GM23338 (cell line): Measurements from ENCODE around the gene RCBTB1. TPM values are rescaled to one million over a fixed set of nuclear protein-coding genes. Genes with fewer than 3 reads are reported as not detected.
"Not testable (repeated sequence)": the region's sequence is repeated elsewhere in the genome, so short reads cannot be mapped to it uniquely, and the experiment has no call there.

Experiments
- ATAC-seq: fragments of 200-7000 bp; cut with Tn5 transposase; 3 replicates; pipeline ENCODE4 v1.9.1; 2020
- DNase-seq: peaks from one replicate; pipeline ENCODE4 v3.0.0-alpha.2; 2015; ENCODE audit warnings: low spot score
- H2AFZ ChIP-seq: fragments of 200-600 bp; sonication (generic); 2 replicates; pipeline ENCODE4 v1.8.0; 2016; ENCODE audit warnings: antibody characterized with exemption, mild to moderate bottlenecking, moderate library complexity
- H3F3A ChIP-seq: fragments of 200-600 bp; sonication (generic); replicated peaks from 2 replicates; pipeline ENCODE4 v1.8.0; 2017; ENCODE audit warnings: antibody characterized with exemption, mixed run types, low read depth
- H3K27ac ChIP-seq: fragments of 200-600 bp; sonication (generic); 2 replicates; pipeline ENCODE4 v1.6.1; 2016; ENCODE audit warnings: low read depth
- H3K27me3 ChIP-seq: fragments of 200-600 bp; sonication (generic); 2 replicates; pipeline ENCODE4 v1.8.0; 2016; ENCODE audit warnings: mild to moderate bottlenecking, mixed run types, moderate library complexity; ENCODE audit not compliant: insufficient read depth
- H3K36me3 ChIP-seq: fragments of 200-600 bp; sonication (generic); 2 replicates; pipeline ENCODE4 v1.8.0; 2016; ENCODE audit warnings: mild to moderate bottlenecking; ENCODE audit not compliant: insufficient read depth
- H3K4me1 ChIP-seq: fragments of 200-600 bp; sonication (generic); 2 replicates; pipeline ENCODE4 v1.8.0; 2016; ENCODE audit warnings: mild to moderate bottlenecking, moderate library complexity; ENCODE audit not compliant: insufficient read depth
- H3K4me2 ChIP-seq: fragments of 200-600 bp; sonication (generic); 2 replicates; pipeline ENCODE4 v1.7.1; 2017; ENCODE audit warnings: mixed run types
- H3K4me3 ChIP-seq: fragments of 200-600 bp; sonication (generic); 2 replicates; pipeline ENCODE4 v1.6.1; 2016; ENCODE audit warnings: mixed run types
- H3K79me2 ChIP-seq: fragments of 200-600 bp; sonication (generic); replicated peaks from 2 replicates; pipeline ENCODE4 v1.8.0; 2017; ENCODE audit warnings: mild to moderate bottlenecking; ENCODE audit not compliant: insufficient read depth
- H3K9me2 ChIP-seq: fragments of 200-600 bp; sonication (generic); 2 replicates; pipeline ENCODE4 v1.8.0; 2017; ENCODE audit not compliant: insufficient read depth
- H4K20me1 ChIP-seq: fragments of 200-600 bp; sonication (generic); replicated peaks from 2 replicates; pipeline ENCODE4 v1.8.0; 2017; ENCODE audit warnings: mild to moderate bottlenecking; ENCODE audit not compliant: insufficient read depth
- H3K27ac Mint-ChIP-seq: 2 replicates; pipeline ENCODE4 v1.8.0; 2020; ENCODE audit warnings: inconsistent platforms, mild to moderate bottlenecking, moderate library complexity, mixed read lengths
- H3K27me3 Mint-ChIP-seq: 3 replicates; pipeline ENCODE4 v1.8.0; 2022; ENCODE audit warnings: low read depth, mild to moderate bottlenecking, moderate library complexity, mixed read lengths, inconsistent platforms; ENCODE audit not compliant: insufficient read depth, poor library complexity
- H3K36me3 Mint-ChIP-seq: 3 replicates; pipeline ENCODE4 v1.8.0; 2021; ENCODE audit warnings: low read depth, mild to moderate bottlenecking, inconsistent platforms, moderate library complexity, mixed read lengths
- H3K4me1 Mint-ChIP-seq: 3 replicates; pipeline ENCODE4 v1.8.0; 2020; ENCODE audit warnings: mild to moderate bottlenecking, inconsistent platforms, mixed read lengths
- H3K4me3 Mint-ChIP-seq: 3 replicates; pipeline ENCODE4 v1.8.0; 2021; ENCODE audit warnings: moderate library complexity, mild to moderate bottlenecking, inconsistent platforms, mixed read lengths
- H3K9me3 Mint-ChIP-seq: 3 replicates; pipeline ENCODE4 v1.8.0; 2020; ENCODE audit warnings: moderate library complexity, mild to moderate bottlenecking, inconsistent platforms, mixed read lengths
- EZH2 ChIP-seq: fragments of 200-600 bp; sonication (generic); IDR thresholded peaks from one replicate; pipeline ENCODE4 v1.8.0; 2017; ENCODE audit warnings: antibody characterized with exemption, mild to moderate bottlenecking, low read depth; ENCODE audit not compliant: unreplicated experiment
- EZH2phosphoT487 ChIP-seq: fragments of 200-600 bp; sonication (generic); IDR thresholded peaks from one replicate; pipeline ENCODE4 v1.8.1; 2018; ENCODE audit warnings: antibody characterized with exemption; ENCODE audit not compliant: unreplicated experiment
- NANOG ChIP-seq: IDR thresholded peaks from 2 replicates; pipeline ENCODE4 v1.6.1; 2016; ENCODE audit warnings: antibody characterized with exemption, borderline replicate concordance
- POLR2AphosphoS5 ChIP-seq: IDR thresholded peaks from 2 replicates; pipeline ENCODE4 v1.6.1; 2016; ENCODE audit warnings: antibody characterized with exemption, low read depth
- STAT1 ChIP-seq: IDR thresholded peaks from one replicate; pipeline ENCODE4 v1.6.1; 2016; ENCODE audit warnings: antibody characterized with exemption; ENCODE audit not compliant: unreplicated experiment
- ZNF114 ChIP-seq: fragments of 250-450 bp; sonication (Bioruptor Pico); IDR thresholded peaks from 2 replicates; pipeline ENCODE4 v1.5.0; 2020; ENCODE audit warnings: mild to moderate bottlenecking, moderate library complexity
- ZNF331 ChIP-seq: fragments of 250-450 bp; sonication (Bioruptor Pico); IDR thresholded peaks from 2 replicates; pipeline ENCODE4 v1.5.0; 2020; ENCODE audit warnings: low read depth, mild to moderate bottlenecking, moderate library complexity
- polyA plus RNA-seq: library from polyadenylated mRNA; unstranded; fragments of >200 nt; fragmentation: Nextera tagmentation; extraction: Ambion mirVana; gene quantifications from 2 replicates; pipeline ENCODE4 v1.2.1, GENCODE V29; 2016
- total RNA-seq: library from RNA; depleted of rRNA; stranded (reverse); fragments of >200 nt; shearing (Covaris generic); gene quantifications from 2 replicates; pipeline ENCODE4 v1.2.3, GENCODE V29; 2014
- TF ChIP-seq, protein P1 (sequence below): IDR thresholded peaks from 2 replicates; pipeline ENCODE4 v1.6.1; 2016; ENCODE audit warnings: antibody characterized with exemption
- TF ChIP-seq, protein P2 (sequence below): IDR thresholded peaks from one replicate; pipeline ENCODE4 v1.6.1; 2018; ENCODE audit warnings: antibody characterized with exemption; ENCODE audit not compliant: unreplicated experiment
- TF ChIP-seq, protein P3 (sequence below), 2 experiments: fragments of 200-600 bp in 1 of 2; sonication (generic) in 1 of 2; conservative IDR thresholded peaks; 2 replicates each; pipeline versions ENCODE4 v1.5.1 to v1.6.1; 2016 to 2017; ENCODE audit warnings: antibody characterized with exemption in 2 of 2, low read depth in 2 of 2, mild to moderate bottlenecking in 2 of 2, moderate library complexity in 1 of 2

Gene RCBTB1
- total and polyA plus RNA-seq, 2 experiments from 2014 or later, result 10.8 to 33.5 TPM

DNA sequence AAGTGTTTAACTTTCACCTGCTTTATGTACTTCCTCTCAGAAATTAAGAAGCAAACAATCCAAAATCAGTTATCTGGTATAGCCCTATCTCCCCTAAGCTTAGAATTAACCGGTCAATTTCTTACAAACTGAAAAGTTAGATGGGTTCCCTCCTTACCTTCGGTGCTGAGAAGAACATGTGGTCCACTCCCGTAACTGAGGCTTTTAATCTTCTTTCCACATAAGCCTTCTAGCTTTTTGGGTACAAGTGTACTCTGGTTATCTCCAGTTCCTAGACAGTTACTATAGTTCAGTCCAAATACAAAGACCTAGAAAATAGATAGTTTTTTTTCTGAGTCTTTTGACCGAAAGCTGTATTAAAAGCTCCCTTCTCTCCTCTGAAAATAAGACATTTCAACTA is 18.9 kb downstream of the RCBTB1 start (continued):
- TF ChIP-seq EZH2, result no peak
- TF ChIP-seq, protein P1, sequence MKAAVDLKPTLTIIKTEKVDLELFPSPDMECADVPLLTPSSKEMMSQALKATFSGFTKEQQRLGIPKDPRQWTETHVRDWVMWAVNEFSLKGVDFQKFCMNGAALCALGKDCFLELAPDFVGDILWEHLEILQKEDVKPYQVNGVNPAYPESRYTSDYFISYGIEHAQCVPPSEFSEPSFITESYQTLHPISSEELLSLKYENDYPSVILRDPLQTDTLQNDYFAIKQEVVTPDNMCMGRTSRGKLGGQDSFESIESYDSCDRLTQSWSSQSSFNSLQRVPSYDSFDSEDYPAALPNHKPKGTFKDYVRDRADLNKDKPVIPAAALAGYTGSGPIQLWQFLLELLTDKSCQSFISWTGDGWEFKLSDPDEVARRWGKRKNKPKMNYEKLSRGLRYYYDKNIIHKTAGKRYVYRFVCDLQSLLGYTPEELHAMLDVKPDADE, result no peak
- no peak for TF ChIP-seq POLR2AphosphoS5

DNA sequence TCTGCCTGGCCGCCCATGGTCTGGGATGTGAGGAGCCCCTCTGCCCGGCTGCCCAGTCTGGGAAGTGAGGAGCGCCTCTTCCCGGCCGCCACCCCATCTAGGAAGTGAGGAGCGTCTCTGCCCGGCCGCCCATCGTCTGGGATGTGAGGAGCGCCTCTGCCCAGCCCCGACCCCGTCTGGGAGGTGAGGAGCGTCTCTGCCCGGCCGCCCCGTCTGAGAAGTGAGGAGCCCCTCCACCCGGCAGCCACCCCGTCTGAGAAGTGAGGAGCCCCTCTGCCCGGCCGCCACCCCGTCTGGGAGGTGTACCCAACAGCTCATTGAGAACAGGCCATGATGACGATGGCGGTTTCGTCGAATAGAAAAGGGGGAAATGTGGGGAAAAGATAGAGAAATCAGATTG is 19.9 kb downstream of the RCBTB1 start:
- Histone ChIP-seq H3K36me3 (peaks cover 10% of the 10 kb centered on the region), H3K79me2 (peaks cover 11% of the 10 kb centered on the region)
- H3K4me3 ChIP-seq, H2AFZ ChIP-seq, H3K4me3 Mint-ChIP-seq, DNase-seq, ATAC-seq, H3K4me1 Mint-ChIP-seq, H3K27ac ChIP-seq, H3K9me2 ChIP-seq, H3K27me3 Mint-ChIP-seq, H3K4me1 ChIP-seq, H3K4me2 ChIP-seq, H3K27ac Mint-ChIP-seq, H3K9me3 Mint-ChIP-seq, H3F3A ChIP-seq, H3K27me3 ChIP-seq, H4K20me1 ChIP-seq: not testable (repeated sequence)
- peaks cover 47% of the 10 kb centered on the region for H3K36me3 Mint-ChIP-seq

DNA sequence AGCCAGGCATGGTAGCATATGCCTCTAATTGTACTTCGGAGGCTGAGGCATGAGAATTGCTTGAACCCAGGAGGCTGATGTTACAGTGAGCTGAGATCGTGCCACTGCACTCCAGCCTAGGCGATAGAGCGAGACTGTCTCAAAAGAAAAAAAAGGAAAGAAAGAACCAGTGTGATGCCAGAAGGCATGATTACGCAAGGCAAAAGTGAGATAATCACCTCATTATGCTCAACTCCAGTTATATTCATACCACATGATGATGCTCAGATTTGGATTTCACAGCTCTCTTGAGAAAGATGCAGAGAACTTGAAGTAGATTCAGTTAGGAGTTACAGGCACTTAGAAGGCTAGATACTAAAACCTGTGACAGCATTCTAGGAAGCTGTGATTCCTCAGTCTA is 21.8 kb downstream of the RCBTB1 start:
- ATAC-seq, result no peak

More for the DNA sequence above, 21.8 kb downstream of the RCBTB1 start:
- Histone ChIP-seq H3K79me2 (peaks cover 5% of the 10 kb centered on the region), H4K20me1 (no peaks in the 10 kb centered on the region), H3K9me2 (no peaks in the 10 kb centered on the region), H3K4me2 (no peak overlapping the region), H3K27ac (no peak overlapping the region), H2AFZ (no peak overlapping the region), H3F3A (no peaks in the 10 kb centered on the region), H3K4me3 (no peak overlapping the region), H3K4me1 (no peaks in the 10 kb centered on the region), H3K27me3 (no peaks in the 10 kb centered on the region), H3K36me3 (peaks cover 25% of the 10 kb centered on the region)
- no peak overlapping the region for H3K4me3 Mint-ChIP-seq
- H3K4me1 Mint-ChIP-seq, result no peaks in the 10 kb centered on the region
- DNase-seq, result no peak
- H3K27ac Mint-ChIP-seq, result no peak overlapping the region
- TF ChIP-seq EZH2phosphoT487 (no peak), ZNF331 (no peak), STAT1 (no peak), ZNF114 (CRISPR knock-in tag) (no peak), NANOG (no peak), EZH2 (no peak), POLR2AphosphoS5 (no peak)
- TF ChIP-seq, protein P2, sequence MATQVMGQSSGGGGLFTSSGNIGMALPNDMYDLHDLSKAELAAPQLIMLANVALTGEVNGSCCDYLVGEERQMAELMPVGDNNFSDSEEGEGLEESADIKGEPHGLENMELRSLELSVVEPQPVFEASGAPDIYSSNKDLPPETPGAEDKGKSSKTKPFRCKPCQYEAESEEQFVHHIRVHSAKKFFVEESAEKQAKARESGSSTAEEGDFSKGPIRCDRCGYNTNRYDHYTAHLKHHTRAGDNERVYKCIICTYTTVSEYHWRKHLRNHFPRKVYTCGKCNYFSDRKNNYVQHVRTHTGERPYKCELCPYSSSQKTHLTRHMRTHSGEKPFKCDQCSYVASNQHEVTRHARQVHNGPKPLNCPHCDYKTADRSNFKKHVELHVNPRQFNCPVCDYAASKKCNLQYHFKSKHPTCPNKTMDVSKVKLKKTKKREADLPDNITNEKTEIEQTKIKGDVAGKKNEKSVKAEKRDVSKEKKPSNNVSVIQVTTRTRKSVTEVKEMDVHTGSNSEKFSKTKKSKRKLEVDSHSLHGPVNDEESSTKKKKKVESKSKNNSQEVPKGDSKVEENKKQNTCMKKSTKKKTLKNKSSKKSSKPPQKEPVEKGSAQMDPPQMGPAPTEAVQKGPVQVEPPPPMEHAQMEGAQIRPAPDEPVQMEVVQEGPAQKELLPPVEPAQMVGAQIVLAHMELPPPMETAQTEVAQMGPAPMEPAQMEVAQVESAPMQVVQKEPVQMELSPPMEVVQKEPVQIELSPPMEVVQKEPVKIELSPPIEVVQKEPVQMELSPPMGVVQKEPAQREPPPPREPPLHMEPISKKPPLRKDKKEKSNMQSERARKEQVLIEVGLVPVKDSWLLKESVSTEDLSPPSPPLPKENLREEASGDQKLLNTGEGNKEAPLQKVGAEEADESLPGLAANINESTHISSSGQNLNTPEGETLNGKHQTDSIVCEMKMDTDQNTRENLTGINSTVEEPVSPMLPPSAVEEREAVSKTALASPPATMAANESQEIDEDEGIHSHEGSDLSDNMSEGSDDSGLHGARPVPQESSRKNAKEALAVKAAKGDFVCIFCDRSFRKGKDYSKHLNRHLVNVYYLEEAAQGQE, result no peak
- TF ChIP-seq, protein P3, sequence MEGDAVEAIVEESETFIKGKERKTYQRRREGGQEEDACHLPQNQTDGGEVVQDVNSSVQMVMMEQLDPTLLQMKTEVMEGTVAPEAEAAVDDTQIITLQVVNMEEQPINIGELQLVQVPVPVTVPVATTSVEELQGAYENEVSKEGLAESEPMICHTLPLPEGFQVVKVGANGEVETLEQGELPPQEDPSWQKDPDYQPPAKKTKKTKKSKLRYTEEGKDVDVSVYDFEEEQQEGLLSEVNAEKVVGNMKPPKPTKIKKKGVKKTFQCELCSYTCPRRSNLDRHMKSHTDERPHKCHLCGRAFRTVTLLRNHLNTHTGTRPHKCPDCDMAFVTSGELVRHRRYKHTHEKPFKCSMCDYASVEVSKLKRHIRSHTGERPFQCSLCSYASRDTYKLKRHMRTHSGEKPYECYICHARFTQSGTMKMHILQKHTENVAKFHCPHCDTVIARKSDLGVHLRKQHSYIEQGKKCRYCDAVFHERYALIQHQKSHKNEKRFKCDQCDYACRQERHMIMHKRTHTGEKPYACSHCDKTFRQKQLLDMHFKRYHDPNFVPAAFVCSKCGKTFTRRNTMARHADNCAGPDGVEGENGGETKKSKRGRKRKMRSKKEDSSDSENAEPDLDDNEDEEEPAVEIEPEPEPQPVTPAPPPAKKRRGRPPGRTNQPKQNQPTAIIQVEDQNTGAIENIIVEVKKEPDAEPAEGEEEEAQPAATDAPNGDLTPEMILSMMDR (conservative IDR thresholded peaks at IDR 0.05; ENCODE audit: low read depth in 2 of 2), result no peak
- TF ChIP-seq, protein P1, result no peak
- no peaks in the 10 kb centered on the region for H3K27me3 Mint-ChIP-seq
- peaks cover 66% of the 10 kb centered on the region for H3K36me3 Mint-ChIP-seq
- peaks cover 4% of the 10 kb centered on the region; the same call in 2 of the 3 replicates for H3K9me3 Mint-ChIP-seq
